SK-N-MC (cell line): ENCODE measurements around the gene PLA2G4B.

Experiments
- EZH2 ChIP-seq: fragments of 200-600 bp; sonication (generic); IDR thresholded peaks from one replicate; pipeline ENCODE4 v1.6.1; 2017; ENCODE audit warnings: antibody characterized with exemption
- POLR2AphosphoS5 ChIP-seq: IDR thresholded peaks from 2 replicates; pipeline ENCODE4 v1.6.1; 2012; ENCODE audit warnings: mild to moderate bottlenecking, low read depth, low read length, borderline replicate concordance

GRCh38 chr15:41892621-41893421, 54.2 kb downstream of the PLA2G4B start:
- TF ChIP-seq POLR2AphosphoS5 (no peak), EZH2 (no peak)
